SKM-1 treated with dmso at 0.1 percent for 144 hours (cell line): ENCODE measurements around the gene FAM156B.
A peak's percentile ranks its signal among the peaks of the same experiment; 100 is the strongest.
"Not testable (repeated sequence)": the region's sequence is repeated elsewhere in the genome, so short reads cannot be mapped to it uniquely, and the experiment has no call there.

Experiments used
- DNase-seq: peaks from one replicate; lab custom pipeline; 2025; ENCODE audit not compliant: unreplicated experiment; lab: John Stamatoyannopoulos, UW

FAM156B gene

GRCh38 chrX:52923781-52924241 lies 26.7 kb downstream of the FAM156B start:
- DNase-seq, result peak; percentile 25

- not testable (repeated sequence) for DNase-seq
Observed at GRCh38 chrX:52930214-52930613, 33.1 kb downstream of the FAM156B start.

- DNase-seq, result no peak
Observed at GRCh38 chrX:52933213-52933612, 36.1 kb downstream of the FAM156B start.

- no peak for DNase-seq
Observed at GRCh38 chrX:52933976-52934703, 37.0 kb downstream of the FAM156B start.

- peak; percentile 82 for DNase-seq
Observed at GRCh38 chrX:52934704-52935469, 37.8 kb downstream of the FAM156B start.

GRCh38 chrX:52935470-52935784 lies 38.3 kb downstream of the FAM156B start:
- not testable (repeated sequence) for DNase-seq

GRCh38 chrX:52940704-52941103 lies 43.6 kb downstream of the FAM156B start:
- DNase-seq, result not testable (repeated sequence)

GRCh38 chrX:52941728-52942127 lies 44.6 kb downstream of the FAM156B start:
- not testable (repeated sequence) for DNase-seq

- not testable (repeated sequence) for DNase-seq
Observed at GRCh38 chrX:52945838-52946494, 48.8 kb downstream of the FAM156B start.

- not testable (repeated sequence) for DNase-seq
Observed at GRCh38 chrX:52947501-52947900, 50.4 kb downstream of the FAM156B start.

GRCh38 chrX:52948265-52948664 lies 51.1 kb downstream of the FAM156B start:
- not testable (repeated sequence) for DNase-seq

- not testable (repeated sequence) for DNase-seq
Observed at GRCh38 chrX:52949325-52949724, 52.2 kb downstream of the FAM156B start.

GRCh38 chrX:52949884-52950283 lies 52.8 kb downstream of the FAM156B start:
- DNase-seq, result not testable (repeated sequence)
